ENCODE data around the gene NPAS2. TPM values are rescaled to one million over a fixed set of nuclear protein-coding genes. Genes with fewer than 3 reads are reported as not detected.

Gene NPAS2
- total RNA-seq, 1 donor from 2014 or later, result 11.0 TPM

DNA sequence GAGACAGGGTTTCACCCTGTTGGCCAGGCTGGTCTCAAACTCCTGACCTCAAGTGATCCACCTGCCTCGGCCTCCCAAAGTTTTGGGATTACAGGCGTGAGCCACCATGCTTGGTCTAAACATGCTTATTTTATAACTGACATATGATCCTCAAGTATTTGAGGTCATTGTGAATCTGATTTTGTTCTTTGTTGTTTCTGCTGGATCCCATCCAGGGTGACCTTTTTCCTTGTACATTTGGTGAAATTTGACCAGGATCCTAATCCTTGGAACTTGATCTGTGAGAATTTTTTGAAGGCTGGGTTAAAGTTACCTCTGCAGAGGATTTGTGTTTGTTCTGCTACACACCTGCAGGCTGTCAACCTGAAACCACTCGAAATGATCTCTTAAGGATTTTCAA, 49.2 kb downstream of the NPAS2 start:
- TF ChIP-seq, protein P1, sequence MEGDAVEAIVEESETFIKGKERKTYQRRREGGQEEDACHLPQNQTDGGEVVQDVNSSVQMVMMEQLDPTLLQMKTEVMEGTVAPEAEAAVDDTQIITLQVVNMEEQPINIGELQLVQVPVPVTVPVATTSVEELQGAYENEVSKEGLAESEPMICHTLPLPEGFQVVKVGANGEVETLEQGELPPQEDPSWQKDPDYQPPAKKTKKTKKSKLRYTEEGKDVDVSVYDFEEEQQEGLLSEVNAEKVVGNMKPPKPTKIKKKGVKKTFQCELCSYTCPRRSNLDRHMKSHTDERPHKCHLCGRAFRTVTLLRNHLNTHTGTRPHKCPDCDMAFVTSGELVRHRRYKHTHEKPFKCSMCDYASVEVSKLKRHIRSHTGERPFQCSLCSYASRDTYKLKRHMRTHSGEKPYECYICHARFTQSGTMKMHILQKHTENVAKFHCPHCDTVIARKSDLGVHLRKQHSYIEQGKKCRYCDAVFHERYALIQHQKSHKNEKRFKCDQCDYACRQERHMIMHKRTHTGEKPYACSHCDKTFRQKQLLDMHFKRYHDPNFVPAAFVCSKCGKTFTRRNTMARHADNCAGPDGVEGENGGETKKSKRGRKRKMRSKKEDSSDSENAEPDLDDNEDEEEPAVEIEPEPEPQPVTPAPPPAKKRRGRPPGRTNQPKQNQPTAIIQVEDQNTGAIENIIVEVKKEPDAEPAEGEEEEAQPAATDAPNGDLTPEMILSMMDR (conservative IDR thresholded peaks at IDR 0.05; ENCODE audit: low read depth, low read length), result no peak
- DNase-seq (ENCODE audit: low read depth), result no peak
- no peak overlapping the region for H3K4me3 ChIP-seq (ENCODE audit: low read depth, low read length)

DNA sequence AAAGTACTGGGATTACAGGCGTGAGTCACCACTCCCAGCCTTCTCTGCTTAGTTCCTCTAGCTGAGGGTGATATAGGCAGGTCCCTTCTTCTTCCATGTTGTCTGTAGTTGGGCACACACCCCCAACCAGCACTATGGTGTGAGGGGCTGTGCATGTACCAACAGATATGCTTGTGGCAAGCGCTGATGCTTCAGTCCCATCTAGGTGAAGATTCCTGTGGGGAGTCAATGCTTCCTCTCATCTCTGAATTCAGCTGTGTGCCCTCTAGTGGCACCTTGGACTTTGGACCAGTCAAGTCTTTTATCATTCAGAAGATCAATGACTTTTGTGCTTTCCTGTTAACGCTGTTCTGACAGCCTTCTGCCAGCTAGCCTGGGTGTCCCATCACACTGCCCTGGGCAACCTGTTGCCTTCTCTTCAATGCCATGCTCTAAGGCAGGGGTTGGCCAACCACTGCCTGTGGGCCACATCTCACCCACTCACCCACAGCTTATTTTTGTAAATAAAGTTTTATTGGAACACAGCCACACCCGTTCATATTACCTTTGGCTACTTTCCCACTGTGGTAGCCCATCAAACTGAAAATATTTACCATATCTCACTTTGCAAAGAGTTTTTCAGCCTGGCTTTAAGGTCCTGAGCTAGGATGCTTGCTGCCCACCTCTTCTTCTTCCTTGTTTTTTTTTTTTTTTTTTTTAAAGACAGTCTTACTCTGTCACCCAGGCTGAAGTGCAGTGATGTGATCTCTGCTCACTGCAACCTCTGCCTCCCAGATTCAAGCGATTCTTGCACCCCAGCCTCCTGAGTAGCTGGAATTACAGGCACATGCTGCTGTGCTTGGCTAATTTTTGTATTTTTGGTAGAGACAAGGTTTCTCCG, 51.0 kb downstream of the NPAS2 start:
- TF ChIP-seq, protein P1 (conservative IDR thresholded peaks at IDR 0.05; ENCODE audit: low read depth, low read length), result peak; percentile 39
- no peak for DNase-seq (ENCODE audit: low read depth)
- no peak overlapping the region for H3K4me3 ChIP-seq (ENCODE audit: low read depth, low read length)

DNA sequence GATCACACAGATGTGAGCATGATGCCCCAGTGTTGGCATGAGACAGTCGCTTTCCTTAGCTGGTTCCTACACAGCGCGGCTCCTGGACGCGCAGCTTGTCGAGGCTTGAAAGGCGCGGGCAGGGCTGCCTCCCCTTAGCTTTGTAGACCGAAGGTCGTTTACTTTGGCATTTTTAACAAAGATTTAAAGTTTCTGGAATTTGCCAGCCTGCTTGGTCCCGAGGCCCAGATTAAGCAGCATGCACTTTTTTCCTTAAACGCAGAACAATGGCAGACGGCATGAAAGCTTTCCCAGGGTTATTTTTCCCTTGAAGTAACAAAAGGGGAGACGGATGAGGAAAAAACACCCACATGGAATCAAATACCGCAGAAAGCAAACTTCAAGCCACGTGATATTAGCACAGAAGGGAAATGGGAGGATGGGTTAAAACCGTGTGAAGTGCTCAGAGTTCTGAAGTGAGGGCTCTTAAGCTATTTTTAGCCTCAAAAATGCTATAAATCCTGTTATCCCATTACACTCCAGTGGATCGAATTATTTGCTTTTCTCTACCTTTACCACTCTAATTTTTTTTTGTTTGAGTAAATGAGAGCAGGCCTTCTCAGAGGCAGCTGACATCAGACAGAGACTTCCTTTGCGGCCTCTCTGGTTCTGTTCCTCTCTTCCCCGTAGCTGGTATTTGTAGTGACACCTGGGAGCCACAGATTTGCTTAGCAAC, 55.7 kb downstream of the NPAS2 start:
- TF ChIP-seq, protein P1 (conservative IDR thresholded peaks at IDR 0.05; ENCODE audit: low read depth, low read length), result no peak
- H3K4me3 ChIP-seq (ENCODE audit: low read depth, low read length), result no peak overlapping the region
- no peak for DNase-seq (ENCODE audit: low read depth)

DNA sequence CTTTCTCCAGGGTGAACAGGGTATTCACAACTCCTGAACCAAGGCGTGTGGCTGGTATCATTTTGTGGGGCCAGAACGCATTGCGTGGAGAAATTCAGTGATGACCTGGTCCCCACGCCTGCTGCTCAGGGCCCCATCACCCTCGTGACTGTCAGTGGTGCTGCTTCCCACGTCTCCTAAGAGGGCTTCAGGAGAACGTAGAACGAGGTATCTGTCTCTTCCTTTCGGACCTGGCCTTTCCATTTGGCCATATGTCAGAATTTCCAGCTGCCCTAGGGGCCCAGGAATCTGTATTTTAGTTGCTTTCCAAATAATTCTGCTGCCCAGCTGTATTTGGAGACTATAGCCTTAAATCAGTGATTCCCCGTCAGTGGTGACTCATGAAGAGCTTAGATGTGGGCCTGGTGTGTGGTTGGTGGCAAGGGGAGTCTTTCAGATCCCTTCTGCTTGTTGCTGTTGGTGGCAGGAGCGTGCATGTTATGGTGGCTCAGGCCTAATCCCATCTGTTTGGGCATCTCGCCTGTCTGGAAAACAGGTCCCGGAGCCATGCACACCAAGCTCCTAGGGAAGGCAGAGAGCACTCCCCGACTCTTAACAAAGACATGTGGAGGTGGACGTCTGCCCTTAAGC, 56.4 kb downstream of the NPAS2 start:
- TF ChIP-seq, protein P1 (conservative IDR thresholded peaks at IDR 0.05; ENCODE audit: low read depth, low read length), result no peak
- no peak for DNase-seq (ENCODE audit: low read depth)
- no peak overlapping the region for H3K4me3 ChIP-seq (ENCODE audit: low read depth, low read length)

DNA sequence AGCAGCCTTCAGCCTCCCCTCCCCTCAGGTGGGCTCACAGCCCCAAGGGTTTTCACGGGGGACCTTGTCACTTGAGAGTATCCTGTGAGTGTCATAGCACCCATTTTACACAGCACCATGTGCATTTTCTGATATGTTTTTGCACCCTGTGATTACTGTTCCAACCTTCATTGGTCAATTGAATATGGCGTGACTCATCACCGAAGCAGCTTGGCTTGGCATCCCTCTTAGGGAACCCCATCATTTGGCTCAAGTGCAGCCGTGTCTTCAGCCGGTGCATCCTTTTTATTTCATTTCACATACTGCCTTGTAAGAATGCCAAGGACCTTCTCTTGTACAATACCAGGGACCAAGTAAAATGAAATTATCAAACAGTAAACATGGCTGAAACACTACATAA, 57.6 kb downstream of the NPAS2 start:
- no peak for DNase-seq (ENCODE audit: low read depth)
- no peak overlapping the region for H3K4me3 ChIP-seq (ENCODE audit: low read depth, low read length)
- TF ChIP-seq, protein P1 (conservative IDR thresholded peaks at IDR 0.05; ENCODE audit: low read depth, low read length), result no peak

DNA sequence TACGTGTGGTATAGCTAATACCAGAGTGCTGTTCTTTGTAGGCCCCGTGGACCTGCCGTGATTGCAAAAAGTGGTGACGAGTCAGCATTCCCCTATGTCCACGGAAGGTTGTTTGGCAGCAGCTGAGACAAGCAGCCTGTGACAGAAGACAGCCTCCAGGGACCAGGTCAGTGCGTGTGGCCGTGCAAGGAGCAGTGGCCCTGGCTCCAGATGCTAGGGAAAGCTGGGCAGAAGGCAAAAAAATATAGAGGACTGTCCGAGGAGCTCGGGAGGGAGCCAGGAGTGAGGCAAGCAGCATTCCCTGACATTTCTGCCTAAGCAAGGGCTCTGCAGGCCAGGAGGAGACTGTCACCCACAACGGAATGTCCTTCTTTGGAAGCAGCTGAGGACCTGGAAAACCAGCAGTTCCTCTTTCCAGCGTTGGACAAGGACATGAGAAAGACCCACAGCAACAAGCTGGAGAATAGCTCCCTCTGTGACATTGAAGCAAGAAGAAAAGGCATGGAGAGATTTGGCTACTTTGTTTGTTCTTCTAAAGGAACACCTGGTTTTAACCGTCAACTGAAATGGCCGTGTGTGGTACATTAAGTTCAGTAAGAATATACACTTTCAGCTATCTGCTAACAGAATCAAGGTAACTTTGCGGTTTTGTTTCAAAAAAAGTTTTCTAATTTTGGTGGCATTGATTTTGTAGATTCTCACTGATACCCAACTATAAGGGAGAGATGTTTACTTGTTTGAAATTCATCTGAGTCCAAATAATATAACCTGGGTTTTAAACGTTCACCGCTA, 58.3 kb downstream of the NPAS2 start:
- TF ChIP-seq, protein P1 (conservative IDR thresholded peaks at IDR 0.05; ENCODE audit: low read depth, low read length), result no peak
- no peak for DNase-seq (ENCODE audit: low read depth)

More for the DNA sequence above, 58.3 kb downstream of the NPAS2 start:
- H3K4me3 ChIP-seq (ENCODE audit: low read depth, low read length), result no peak overlapping the region
